ENCODE measurements around the gene MOCS1.

GRCh38 chr6:39961178-39961577, 26.9 kb upstream of the MOCS1 start:
- TF ChIP-seq CTCF (IDR thresholded peaks at IDR 0.05), result no peak
- TF ChIP-seq EZH2 (IDR thresholded peaks at IDR 0.05), result no peak
- TF ChIP-seq EZH2phosphoT487 (IDR thresholded peaks at IDR 0.05), result no peak
